Hepatocyte (in vitro differentiated cells): Measurements from ENCODE around the gene NOC2L. TPM values are rescaled to one million over a fixed set of nuclear protein-coding genes. Genes with fewer than 3 reads are reported as not detected.
"Not testable (repeated sequence)": the region's sequence is repeated elsewhere in the genome, so short reads cannot be mapped to it uniquely, and the experiment has no call there.

Source experiments
- DNase-seq: peaks from one replicate; pipeline ENCODE4 v3.0.0-alpha.2; 2016; ENCODE audit warnings: low spot score
- H2AFZ ChIP-seq: fragments of 200-600 bp; sonication (generic); 2 replicates; pipeline ENCODE4 v1.6.0; 2016; ENCODE audit warnings: antibody characterized with exemption, mild to moderate bottlenecking
- H3K27ac ChIP-seq: fragments of 200-600 bp; sonication (generic); 2 replicates; pipeline ENCODE4 v1.5.1; 2016; ENCODE audit warnings: mild to moderate bottlenecking
- H3K27me3 ChIP-seq: fragments of 200-600 bp; sonication (generic); 2 replicates; pipeline ENCODE4 v1.6.1; 2016
- H3K36me3 ChIP-seq: fragments of 200-600 bp; sonication (generic); replicated peaks from 2 replicates; pipeline ENCODE4 v1.5.1; 2016; ENCODE audit warnings: low read depth; ENCODE audit not compliant: insufficient read depth
- H3K4me1 ChIP-seq: fragments of 200-600 bp; sonication (generic); 2 replicates; pipeline ENCODE4 v1.5.1; 2016; ENCODE audit warnings: mild to moderate bottlenecking, moderate library complexity; ENCODE audit not compliant: insufficient read depth
- H3K4me2 ChIP-seq: fragments of 200-600 bp; sonication (generic); 2 replicates; pipeline ENCODE4 v1.6.0; 2016
- H3K4me3 ChIP-seq: fragments of 200-600 bp; sonication (generic); 2 replicates; pipeline ENCODE4 v1.5.1; 2016; ENCODE audit warnings: mild to moderate bottlenecking
- H3K79me2 ChIP-seq: fragments of 200-600 bp; sonication (generic); 2 replicates; pipeline ENCODE4 v1.6.0; 2017; ENCODE audit warnings: mild to moderate bottlenecking
- H3K9me2 ChIP-seq: fragments of 200-600 bp; sonication (generic); replicated peaks from 2 replicates; pipeline ENCODE4 v1.6.0; 2017; ENCODE audit warnings: mild to moderate bottlenecking; ENCODE audit not compliant: insufficient read depth
- H3K9me3 ChIP-seq: fragments of 200-600 bp; sonication (generic); 2 replicates; pipeline ENCODE4 v1.5.1; 2016; ENCODE audit warnings: low read depth, mild to moderate bottlenecking
- H4K20me1 ChIP-seq: fragments of 200-600 bp; sonication (generic); 2 replicates; pipeline ENCODE4 v1.6.0; 2016; ENCODE audit warnings: mild to moderate bottlenecking; ENCODE audit not compliant: insufficient read depth, poor library complexity, severe bottlenecking
- EZH2 ChIP-seq: fragments of 200-600 bp; sonication (generic); IDR thresholded peaks from 2 replicates; pipeline ENCODE4 v1.6.1; 2016; ENCODE audit warnings: antibody characterized with exemption, mild to moderate bottlenecking, borderline replicate concordance
- EZH2phosphoT487 ChIP-seq: fragments of 200-600 bp; sonication (generic); IDR thresholded peaks from one replicate; pipeline ENCODE4 v1.6.1; 2018; ENCODE audit warnings: antibody characterized with exemption, mild to moderate bottlenecking, low read depth, moderate library complexity; ENCODE audit not compliant: unreplicated experiment, severe bottlenecking
- WGBS: methylation state at CpG from one replicate; pipeline ENCODE4 v1.1.6; 2016; ENCODE audit warnings: low lambda C conversion rate; ENCODE audit errors: missing lambda C conversion rate; 5-methylcytosine and 5-hydroxymethylcytosine counted together
- polyA plus RNA-seq: library from polyadenylated mRNA; unstranded; fragments of >200 nt; fragmentation: Nextera tagmentation; extraction: Ambion mirVana; gene quantifications from 2 replicates; pipeline ENCODE4 v1.2.1, GENCODE V29; 2016
- total RNA-seq: library from RNA; depleted of rRNA; stranded (reverse); fragments of >200 nt; gene quantifications from 2 replicates; pipeline ENCODE4 v1.2.3, GENCODE V29; 2014
- TF ChIP-seq, protein P1 (sequence below): fragments of 200-600 bp; sonication (generic); IDR thresholded peaks from 2 replicates; pipeline ENCODE4 v1.5.1; 2016; ENCODE audit warnings: antibody characterized with exemption, mild to moderate bottlenecking; ENCODE audit not compliant: poor library complexity

Gene NOC2L
- total and polyA plus RNA-seq, 2 experiments from 2014 or later = 44.3 to 66.6 TPM

DNA sequence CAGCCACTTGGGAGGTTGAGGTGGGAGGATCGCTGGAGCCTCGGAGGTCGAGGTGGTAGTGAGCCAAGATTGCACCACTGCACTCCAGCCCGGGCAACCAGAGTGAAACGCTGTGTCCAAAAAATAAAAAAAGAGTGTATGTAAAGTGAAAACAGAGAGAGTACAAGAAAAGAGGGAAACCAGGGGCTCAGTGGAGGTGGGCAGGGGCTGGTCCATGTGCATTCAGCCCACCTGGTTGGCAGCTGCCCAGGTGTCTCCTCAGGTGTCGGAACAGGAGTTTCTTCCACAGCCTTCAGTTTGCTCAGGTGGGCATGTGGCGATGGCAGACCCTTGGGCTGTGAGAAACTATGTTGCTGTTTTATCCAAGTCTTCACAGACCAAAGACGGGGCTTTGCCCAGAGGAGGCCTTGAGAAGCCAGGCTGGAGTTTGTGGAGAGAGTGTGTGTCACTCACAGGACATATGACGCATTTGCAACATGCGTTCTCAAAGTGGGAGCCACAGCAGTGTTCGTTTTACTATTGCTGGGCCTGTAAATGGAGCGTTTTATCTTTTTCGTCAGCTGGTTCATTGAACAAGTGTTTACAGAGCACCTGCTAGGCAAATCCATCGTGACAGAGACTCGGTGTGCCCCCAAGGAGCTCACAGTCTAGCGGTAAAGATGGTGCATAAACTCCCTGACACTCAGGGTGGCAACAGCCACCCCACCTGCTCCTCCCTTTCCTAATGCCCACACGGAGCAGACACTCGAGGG, 57.8 kb downstream of the NOC2L start:
- H3K27me3 ChIP-seq = no peaks in the 10 kb centered on the region
- 77% methylated on average over 18 of the region's 18 CpGs for WGBS

DNA sequence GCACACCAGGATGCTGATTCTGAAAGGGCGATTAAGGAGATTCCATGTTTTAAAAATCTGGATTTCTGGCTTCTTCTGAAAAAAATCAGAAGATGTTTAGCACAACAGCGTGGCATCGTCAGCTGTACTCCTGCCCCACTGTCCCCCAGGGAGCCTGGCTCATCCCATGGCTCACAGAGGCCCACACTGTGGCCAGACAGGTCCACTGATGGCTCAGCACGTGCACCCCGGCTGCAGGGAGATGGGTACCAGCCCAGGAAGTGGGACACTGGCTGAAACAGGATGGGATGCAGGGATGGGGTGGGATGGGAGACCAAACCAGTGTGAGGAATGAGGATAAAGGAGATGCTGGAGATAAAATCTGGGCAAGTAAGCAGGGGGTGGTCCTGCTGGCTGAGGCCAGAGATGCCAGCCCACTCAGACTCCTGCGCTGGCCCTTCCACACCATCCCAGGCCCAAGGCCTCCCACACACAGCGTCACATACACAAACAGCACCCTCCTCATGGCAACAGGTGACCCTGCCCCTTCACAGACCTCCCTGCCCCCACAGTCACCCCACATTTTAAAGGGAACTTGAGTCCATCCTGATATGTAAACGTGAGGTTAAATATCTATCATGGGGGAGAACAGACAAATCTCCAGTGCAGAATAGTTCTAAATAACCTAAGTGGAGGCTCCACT, 59.3 kb downstream of the NOC2L start:
- no peak overlapping the region for H3K4me2 ChIP-seq
- no peaks in the 10 kb centered on the region for H4K20me1 ChIP-seq
- H3K9me2 ChIP-seq = no peaks in the 10 kb centered on the region
- DNase-seq = no peak
- 84% methylated on average over 8 of the region's 8 CpGs for WGBS
- no peak overlapping the region for H3K4me3 ChIP-seq
- no peaks in the 10 kb centered on the region for H3K27me3 ChIP-seq
- H2AFZ ChIP-seq = no peak overlapping the region
- TF ChIP-seq, protein P1, sequence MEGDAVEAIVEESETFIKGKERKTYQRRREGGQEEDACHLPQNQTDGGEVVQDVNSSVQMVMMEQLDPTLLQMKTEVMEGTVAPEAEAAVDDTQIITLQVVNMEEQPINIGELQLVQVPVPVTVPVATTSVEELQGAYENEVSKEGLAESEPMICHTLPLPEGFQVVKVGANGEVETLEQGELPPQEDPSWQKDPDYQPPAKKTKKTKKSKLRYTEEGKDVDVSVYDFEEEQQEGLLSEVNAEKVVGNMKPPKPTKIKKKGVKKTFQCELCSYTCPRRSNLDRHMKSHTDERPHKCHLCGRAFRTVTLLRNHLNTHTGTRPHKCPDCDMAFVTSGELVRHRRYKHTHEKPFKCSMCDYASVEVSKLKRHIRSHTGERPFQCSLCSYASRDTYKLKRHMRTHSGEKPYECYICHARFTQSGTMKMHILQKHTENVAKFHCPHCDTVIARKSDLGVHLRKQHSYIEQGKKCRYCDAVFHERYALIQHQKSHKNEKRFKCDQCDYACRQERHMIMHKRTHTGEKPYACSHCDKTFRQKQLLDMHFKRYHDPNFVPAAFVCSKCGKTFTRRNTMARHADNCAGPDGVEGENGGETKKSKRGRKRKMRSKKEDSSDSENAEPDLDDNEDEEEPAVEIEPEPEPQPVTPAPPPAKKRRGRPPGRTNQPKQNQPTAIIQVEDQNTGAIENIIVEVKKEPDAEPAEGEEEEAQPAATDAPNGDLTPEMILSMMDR = no peak
- no peak for TF ChIP-seq EZH2phosphoT487
- no peak for TF ChIP-seq EZH2
- H3K36me3 ChIP-seq = no peaks in the 10 kb centered on the region
- H3K9me3 ChIP-seq = no peaks in the 10 kb centered on the region
- no peaks in the 10 kb centered on the region for H3K4me1 ChIP-seq
- no peak overlapping the region for H3K27ac ChIP-seq
- no peaks in the 10 kb centered on the region for H3K79me2 ChIP-seq

More for the DNA sequence above, 57.8 kb downstream of the NOC2L start:
- H3K9me3 ChIP-seq = no peaks in the 10 kb centered on the region
- H4K20me1 ChIP-seq = no peaks in the 10 kb centered on the region
- H3K79me2 ChIP-seq = no peaks in the 10 kb centered on the region
- H3K4me3 ChIP-seq = no peak overlapping the region
- no peak overlapping the region for H3K27ac ChIP-seq
- no peak overlapping the region for H2AFZ ChIP-seq
- H3K9me2 ChIP-seq = no peaks in the 10 kb centered on the region
- H3K36me3 ChIP-seq = no peaks in the 10 kb centered on the region
- H3K4me1 ChIP-seq = peaks cover 11% of the 10 kb centered on the region
- no peak for DNase-seq
- H3K4me2 ChIP-seq = no peak overlapping the region
- TF ChIP-seq EZH2phosphoT487 (no peak), EZH2 (no peak)
- TF ChIP-seq, protein P1 = no peak

DNA sequence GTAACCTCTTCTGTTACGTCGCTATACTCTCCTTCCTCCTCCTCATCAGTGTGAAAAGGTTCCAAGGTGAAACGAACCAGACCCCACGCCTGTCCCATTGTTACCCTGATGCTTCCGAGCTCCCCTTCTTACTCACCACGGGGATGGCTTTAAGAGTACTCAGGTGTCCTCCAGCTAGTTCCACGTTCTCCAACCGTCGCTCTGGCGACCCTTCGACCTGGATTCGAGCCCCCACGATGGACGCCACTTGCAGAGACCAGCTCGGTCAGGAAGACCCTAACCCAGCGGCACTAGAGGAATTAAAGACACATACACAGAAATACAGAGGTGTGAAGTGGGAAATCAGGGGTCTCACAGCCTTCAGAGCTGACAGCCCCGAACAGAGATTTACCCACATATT, 61.1 kb downstream of the NOC2L start:
- DNase-seq, H3K36me3 ChIP-seq, H4K20me1 ChIP-seq, H2AFZ ChIP-seq, H3K4me3 ChIP-seq, H3K27ac ChIP-seq, H3K79me2 ChIP-seq, H3K9me2 ChIP-seq, H3K27me3 ChIP-seq, H3K9me3 ChIP-seq, H3K4me1 ChIP-seq, H3K4me2 ChIP-seq: not testable (repeated sequence)
- WGBS = 82% methylated on average over 17 of the region's 17 CpGs

DNA sequence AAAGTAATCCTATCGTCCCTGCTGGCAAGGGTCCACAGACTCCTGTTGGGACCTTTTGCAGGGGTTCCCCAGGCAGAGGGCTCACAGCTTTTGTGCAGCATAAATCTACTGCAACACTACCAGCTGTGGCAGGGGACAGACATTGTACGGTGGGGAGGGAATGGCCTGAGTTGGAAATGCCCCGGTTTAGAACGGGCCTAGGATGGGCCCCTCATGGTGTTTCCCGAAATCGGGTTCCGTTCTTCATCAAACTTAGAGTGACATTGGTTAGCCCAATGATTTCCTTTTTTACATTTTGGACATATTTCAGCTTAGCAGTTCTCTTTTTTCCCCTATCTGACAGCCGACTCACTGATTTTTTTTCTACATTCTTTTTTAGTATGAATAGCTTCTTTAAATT, 61.8 kb downstream of the NOC2L start:
- no peak overlapping the region for H3K27ac ChIP-seq
- no peaks in the 10 kb centered on the region for H4K20me1 ChIP-seq
- no peaks in the 10 kb centered on the region for H3K9me2 ChIP-seq
- no peak for DNase-seq
- peaks cover 4% of the 10 kb centered on the region for H3K27me3 ChIP-seq
- H3K4me3 ChIP-seq = no peak overlapping the region
- no peaks in the 10 kb centered on the region for H3K4me1 ChIP-seq
- no peak for TF ChIP-seq EZH2
- TF ChIP-seq, protein P1 = no peak
- TF ChIP-seq EZH2phosphoT487 = no peak
- no peaks in the 10 kb centered on the region for H3K36me3 ChIP-seq
- H3K9me3 ChIP-seq = no peaks in the 10 kb centered on the region
- H2AFZ ChIP-seq = no peak overlapping the region
- no peaks in the 10 kb centered on the region for H3K79me2 ChIP-seq
- 81% methylated on average over 8 of the region's 8 CpGs for WGBS
- no peak overlapping the region for H3K4me2 ChIP-seq
